ENCODE measurements around the gene MOB3C.
A peak's percentile ranks its signal among the peaks of the same experiment; 100 is the strongest.

MOB3C gene

GRCh38 chr1:46603858-46604549 is 12.6 kb downstream of the MOB3C start, which contains the start of gene MKNK1:
Gene MKNK1 (minus strand): TSS chr1:46604268. CDS start chr1:46583327, 20,941 bp downstream.
- peak; percentile 99 for DNase-seq

- no peak for DNase-seq
Measured at GRCh38 chr1:46603481-46603857, 13.1 kb downstream of the MOB3C start.

GRCh38 chr1:46601257-46602007 is 15.2 kb downstream of the MOB3C start:
- no peak for DNase-seq

GRCh38 chr1:46599059-46599970 is 17.3 kb downstream of the MOB3C start:
- no peak for DNase-seq

- no peak for DNase-seq
Measured at GRCh38 chr1:46596846-46597245, 19.8 kb downstream of the MOB3C start.

GRCh38 chr1:46596036-46596435 is 20.6 kb downstream of the MOB3C start:
- DNase-seq, result no peak

GRCh38 chr1:46595127-46595526 is 21.5 kb downstream of the MOB3C start:
- peak; percentile 18 for DNase-seq

- no peak for DNase-seq
Measured at GRCh38 chr1:46594063-46594462, 22.5 kb downstream of the MOB3C start.

- DNase-seq, result no peak
Measured at GRCh38 chr1:46592823-46593222, 23.8 kb downstream of the MOB3C start.

GRCh38 chr1:46589529-46589928 is 27.1 kb downstream of the MOB3C start:
- no peak for DNase-seq

GRCh38 chr1:46587069-46587468 is 29.5 kb downstream of the MOB3C start:
- no peak for DNase-seq

- no peak for DNase-seq
Measured at GRCh38 chr1:46585312-46585938, 31.2 kb downstream of the MOB3C start.

- no peak for DNase-seq
Measured at GRCh38 chr1:46583494-46583893, 33.1 kb downstream of the MOB3C start.

- no peak for DNase-seq
Measured at GRCh38 chr1:46582972-46583371, 33.6 kb downstream of the MOB3C start.

GRCh38 chr1:46581681-46582455 is 34.7 kb downstream of the MOB3C start:
- DNase-seq, result peak; percentile 75

GRCh38 chr1:46580140-46580903 is 36.3 kb downstream of the MOB3C start:
- no peak for DNase-seq

- DNase-seq, result peak; percentile 50
Measured at GRCh38 chr1:46577671-46578070, 38.9 kb downstream of the MOB3C start.

GRCh38 chr1:46576596-46576995 is 40.0 kb downstream of the MOB3C start:
- no peak for DNase-seq

- DNase-seq, result no peak
Measured at GRCh38 chr1:46575778-46576177, 40.8 kb downstream of the MOB3C start.

- DNase-seq, result no peak
Measured at GRCh38 chr1:46575300-46575699, 41.3 kb downstream of the MOB3C start.

GRCh38 chr1:46571691-46572225 is 44.9 kb downstream of the MOB3C start:
- no peak for DNase-seq

Measured in activated CD4-positive, alpha-beta T cell treated with anti-CD3 and anti-CD28 coated beads, Interleukin-10, Interleukin-2, amounts not matched to agents 100 ng/mL and 50 ng/mL, durations not matched to agents 16 hours and 8 hours (primary cell).